HFFc6 (cell line): ENCODE results near the gene JAZF1. TPM values are rescaled to one million over a fixed set of nuclear protein-coding genes. Genes with fewer than 3 reads are reported as not detected.
A peak's percentile ranks its signal among the peaks of the same experiment; 100 is the strongest.

ENCODE experiments used
- DNase-seq: peaks from one replicate; pipeline ENCODE4 v3.0.0-alpha.2; 2018
- H3K27ac Mint-ChIP-seq: 2 replicates; pipeline ENCODE4 v1.8.0; 2020; ENCODE audit warnings: mild to moderate bottlenecking, mixed read lengths
- H3K27me3 Mint-ChIP-seq: 2 replicates; pipeline ENCODE4 v1.8.0; 2021; ENCODE audit warnings: mild to moderate bottlenecking, moderate library complexity, mixed read lengths; ENCODE audit not compliant: insufficient read depth
- H3K36me3 Mint-ChIP-seq: 2 replicates; pipeline ENCODE4 v1.8.0; 2021; ENCODE audit warnings: low read depth, mixed read lengths
- H3K4me1 Mint-ChIP-seq: 2 replicates; pipeline ENCODE4 v1.8.0; 2020; ENCODE audit warnings: low read depth, mixed read lengths
- H3K4me3 Mint-ChIP-seq: 2 replicates; pipeline ENCODE4 v1.8.0; 2020; ENCODE audit warnings: mild to moderate bottlenecking, moderate library complexity, mixed read lengths
- H3K9me3 Mint-ChIP-seq: 2 replicates; pipeline ENCODE4 v1.8.0; 2020; ENCODE audit warnings: mild to moderate bottlenecking, mixed read lengths
- total RNA-seq, 6 experiments: library from RNA; stranded (reverse); fragmentation: NEBNext Ultra II Directional; extraction: Animal tissue kit (Norgen Biotek cat#: 25700); gene quantifications; 2 replicates in 1 of 6; 3 replicates in 5 of 6; pipeline ENCODE4 v1.2.3, GENCODE V29; 2021
- TF ChIP-seq, protein P1 (sequence below): fragments of 200-600 bp; sonication (generic); IDR thresholded peaks from 2 replicates; pipeline ENCODE4 v1.5.0; 2021; ENCODE audit warnings: antibody characterized with exemption, mild to moderate bottlenecking

JAZF1 gene
- total RNA-seq, 6 experiments from 2014 or later: 17.5 to 26.3 (median 21.4) TPM

GRCh38 chr7:28045592-28045991, 135.0 kb downstream of the JAZF1 start:
- no peak overlapping the region for H3K4me3 Mint-ChIP-seq
- peaks cover 47% of the 10 kb centered on the region for H3K4me1 Mint-ChIP-seq
- TF ChIP-seq, protein P1, sequence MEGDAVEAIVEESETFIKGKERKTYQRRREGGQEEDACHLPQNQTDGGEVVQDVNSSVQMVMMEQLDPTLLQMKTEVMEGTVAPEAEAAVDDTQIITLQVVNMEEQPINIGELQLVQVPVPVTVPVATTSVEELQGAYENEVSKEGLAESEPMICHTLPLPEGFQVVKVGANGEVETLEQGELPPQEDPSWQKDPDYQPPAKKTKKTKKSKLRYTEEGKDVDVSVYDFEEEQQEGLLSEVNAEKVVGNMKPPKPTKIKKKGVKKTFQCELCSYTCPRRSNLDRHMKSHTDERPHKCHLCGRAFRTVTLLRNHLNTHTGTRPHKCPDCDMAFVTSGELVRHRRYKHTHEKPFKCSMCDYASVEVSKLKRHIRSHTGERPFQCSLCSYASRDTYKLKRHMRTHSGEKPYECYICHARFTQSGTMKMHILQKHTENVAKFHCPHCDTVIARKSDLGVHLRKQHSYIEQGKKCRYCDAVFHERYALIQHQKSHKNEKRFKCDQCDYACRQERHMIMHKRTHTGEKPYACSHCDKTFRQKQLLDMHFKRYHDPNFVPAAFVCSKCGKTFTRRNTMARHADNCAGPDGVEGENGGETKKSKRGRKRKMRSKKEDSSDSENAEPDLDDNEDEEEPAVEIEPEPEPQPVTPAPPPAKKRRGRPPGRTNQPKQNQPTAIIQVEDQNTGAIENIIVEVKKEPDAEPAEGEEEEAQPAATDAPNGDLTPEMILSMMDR: no peak
- H3K9me3 Mint-ChIP-seq: no peaks in the 10 kb centered on the region
- H3K27ac Mint-ChIP-seq: no peak overlapping the region
- no peak for DNase-seq
- peaks cover 12% of the 10 kb centered on the region; the same call in 1 of the 2 replicates for H3K36me3 Mint-ChIP-seq
- no peaks in the 10 kb centered on the region; the same call in 1 of the 2 replicates for H3K27me3 Mint-ChIP-seq

DNA sequence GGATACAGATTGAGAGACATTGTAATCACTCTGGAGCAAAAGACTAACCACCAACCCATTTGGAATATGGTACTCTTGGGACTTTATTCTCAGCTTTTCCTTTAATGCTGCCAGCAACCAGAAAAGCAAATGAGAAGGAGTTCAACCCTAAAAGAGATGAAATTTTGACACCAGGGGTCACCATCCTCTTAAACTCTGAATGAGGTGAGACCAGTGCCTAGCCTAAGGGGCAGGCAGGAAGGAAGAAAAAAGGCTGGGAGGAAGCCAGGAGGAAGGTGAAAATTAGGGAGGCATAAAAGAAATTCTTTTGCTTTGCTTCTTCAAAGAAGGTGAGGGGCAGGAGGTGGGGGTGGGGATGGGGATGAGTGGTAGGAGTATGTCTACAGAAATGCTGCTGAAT, 135.8 kb downstream of the JAZF1 start:
- no peaks in the 10 kb centered on the region; the same call in 1 of the 2 replicates for H3K27me3 Mint-ChIP-seq

DNA sequence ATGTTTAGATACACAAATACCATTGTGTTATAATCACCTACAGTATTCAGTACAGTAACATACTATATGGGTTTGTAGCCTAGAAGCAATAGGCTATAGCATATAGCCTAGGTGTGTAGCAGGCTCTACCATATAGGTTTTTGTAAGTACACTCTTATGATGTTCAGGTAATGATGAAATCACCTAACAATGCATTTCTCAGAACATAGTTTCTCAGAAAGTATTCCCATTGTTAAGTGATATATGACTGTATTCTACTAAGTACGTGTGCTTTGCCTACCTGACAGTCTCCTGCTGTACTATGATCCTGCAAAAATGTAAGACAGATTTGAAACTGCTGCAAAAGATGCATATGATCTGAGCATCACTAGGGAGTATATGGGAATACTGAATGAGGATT, 137.9 kb downstream of the JAZF1 start:
- Mint-ChIP-seq H3K36me3 (peaks cover 12% of the 10 kb centered on the region; the same call in 1 of the 2 replicates), H3K4me3 (no peak overlapping the region), H3K27me3 (no peaks in the 10 kb centered on the region; the same call in 1 of the 2 replicates), H3K27ac (no peak overlapping the region), H3K9me3 (no peaks in the 10 kb centered on the region), H3K4me1 (peaks cover 76% of the 10 kb centered on the region)
- TF ChIP-seq, protein P1: no peak
- DNase-seq: no peak

More for the DNA sequence above, 135.8 kb downstream of the JAZF1 start:
- TF ChIP-seq, protein P1: no peak
- no peaks in the 10 kb centered on the region for H3K9me3 Mint-ChIP-seq
- no peak overlapping the region for H3K27ac Mint-ChIP-seq
- DNase-seq: no peak
- peaks cover 55% of the 10 kb centered on the region for H3K4me1 Mint-ChIP-seq
- H3K36me3 Mint-ChIP-seq: peaks cover 12% of the 10 kb centered on the region; the same call in 1 of the 2 replicates
- H3K4me3 Mint-ChIP-seq: no peak overlapping the region

DNA sequence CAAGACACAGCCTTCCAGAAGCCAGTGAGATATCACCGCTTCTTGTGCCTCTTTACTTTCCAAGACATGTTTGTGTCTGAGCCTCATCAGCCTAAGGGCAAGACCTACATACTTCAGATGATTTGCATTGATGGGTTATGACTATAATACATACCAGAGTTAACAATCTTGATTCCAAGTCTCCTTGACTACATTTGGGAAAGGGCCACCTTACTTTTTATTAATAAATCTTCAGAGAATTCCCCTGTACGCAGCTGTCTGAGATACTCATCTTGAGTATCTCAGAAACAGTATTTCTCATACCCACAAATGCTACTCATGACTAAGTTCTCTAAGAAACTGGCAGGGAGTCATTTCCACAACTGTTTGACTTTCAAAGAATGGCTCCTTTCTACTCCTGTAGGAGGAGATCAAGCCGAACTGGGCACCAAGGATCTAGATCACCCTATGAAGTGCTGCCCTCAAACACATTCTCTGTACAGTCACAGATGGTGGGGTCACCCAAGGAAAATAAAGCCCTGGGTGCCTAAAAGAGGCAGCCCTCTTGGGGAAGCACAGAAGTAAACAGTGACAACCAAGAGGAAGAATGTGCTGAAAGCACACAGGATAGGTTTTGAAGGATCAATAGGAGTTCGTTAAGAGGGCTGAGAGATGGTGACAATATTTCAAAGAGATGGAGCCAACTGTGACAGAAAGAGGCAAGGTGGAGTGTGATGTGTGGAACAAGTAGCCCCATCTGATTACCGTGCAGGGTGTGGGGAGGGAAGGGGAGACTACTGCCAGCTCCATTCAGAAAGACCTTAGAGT, 138.9 kb downstream of the JAZF1 start:
- Mint-ChIP-seq H3K9me3 (no peaks in the 10 kb centered on the region), H3K4me1 (peaks cover 86% of the 10 kb centered on the region), H3K36me3 (peaks cover 12% of the 10 kb centered on the region; the same call in 1 of the 2 replicates), H3K27ac (peak overlapping the region; percentile 83), H3K4me3 (peak overlapping the region; percentile 72), H3K27me3 (no peaks in the 10 kb centered on the region; the same call in 1 of the 2 replicates)
- peak; percentile 95 for DNase-seq
- TF ChIP-seq, protein P1: no peak

- Mint-ChIP-seq H3K27ac (peak overlapping the region; percentile 90), H3K27me3 (no peaks in the 10 kb centered on the region), H3K4me3 (peak overlapping the region; percentile 76), H3K9me3 (no peaks in the 10 kb centered on the region), H3K36me3 (peaks cover 2% of the 10 kb centered on the region; the same call in 1 of the 2 replicates), H3K4me1 (peaks cover 97% of the 10 kb centered on the region)
- TF ChIP-seq, protein P1: no peak
- DNase-seq: no peak
Observed at GRCh38 chr7:28038175-28038797, 142.3 kb downstream of the JAZF1 start.
